Esophagus (tissue), 2 donors: ENCODE results near the gene MC5R. TPM values are rescaled to one million over a fixed set of nuclear protein-coding genes. Genes with fewer than 3 reads are reported as not detected.
"Not testable (repeated sequence)": the region's sequence is repeated elsewhere in the genome, so short reads cannot be mapped to it uniquely, and the experiment has no call there.

ENCODE experiments used
- H3K27ac ChIP-seq, 2 donors: one replicate each; pipeline ENCODE4 v1.5.1; 2013; ENCODE audit warnings: low read depth in 2 of 2, mild to moderate bottlenecking in 2 of 2, inconsistent platforms in 1 of 2, low read length in 1 of 2, moderate library complexity in 1 of 2
- H3K27me3 ChIP-seq, 2 donors: one replicate each; pipeline ENCODE4 v1.6.1; 2013; ENCODE audit warnings: low read length in 2 of 2, control low read depth in 1 of 2, mild to moderate bottlenecking in 1 of 2; ENCODE audit not compliant: insufficient read depth in 2 of 2, control insufficient read depth in 1 of 2
- H3K36me3 ChIP-seq, 2 donors: one replicate each; pipeline ENCODE4 v1.6.1; 2013; ENCODE audit warnings: low read length in 1 of 2; ENCODE audit not compliant: control insufficient read depth in 2 of 2, insufficient read depth in 2 of 2
- H3K4me1 ChIP-seq, 2 donors: one replicate each; pipeline ENCODE4 v1.6.1; 2013; ENCODE audit warnings: low read length in 1 of 2; ENCODE audit not compliant: control insufficient read depth in 2 of 2, insufficient read depth in 2 of 2
- H3K4me3 ChIP-seq, 2 donors: one replicate each; pipeline ENCODE4 v1.5.1; 2013; ENCODE audit warnings: low read length in 2 of 2, mild to moderate bottlenecking in 2 of 2, low read depth in 1 of 2, moderate library complexity in 1 of 2
- H3K9me3 ChIP-seq, 2 donors: one replicate each; pipeline ENCODE4 v1.6.1; 2013; ENCODE audit warnings: mild to moderate bottlenecking in 2 of 2, low read depth in 1 of 2, low read length in 1 of 2, moderate library complexity in 1 of 2; ENCODE audit not compliant: control insufficient read depth in 2 of 2, insufficient read depth in 1 of 2
- WGBS, 2 donors: extraction: QIAGEN DNeasy Blood & Tissue Kit; methylation state at CpG; one replicate each; pipeline ENCODE4 v1.1.7; 2013; 5-methylcytosine and 5-hydroxymethylcytosine counted together
- polyA plus RNA-seq, 2 donors: library from polyadenylated mRNA; stranded (reverse); fragments of 200-250 nt; gene quantifications; one replicate each; pipeline ENCODE4 v1.2.3, GENCODE V29; 2013
- donor health status: healthy with polysubstance abuse.
- donor health status: Bipolar disorder and iron deficiency.

Gene MC5R
- polyA plus RNA-seq, 2 donors, result 0.12 to 0.20 TPM

GRCh38 chr18:13834496-13835015 lies 10.6 kb downstream of the MC5R start:
- Histone ChIP-seq H3K4me1 (no peaks in the 10 kb centered on the region), H3K4me3 (no peak overlapping the region), H3K36me3 (no peaks in the 10 kb centered on the region), H3K27ac (no peak overlapping the region), H3K9me3 (no peaks in the 10 kb centered on the region), H3K27me3 (no peaks in the 10 kb centered on the region)
- 49 to 54% methylated on average over 8 of the region's 8 CpGs for WGBS, 2 donors

- Histone ChIP-seq H3K9me3 (no peaks in the 10 kb centered on the region), H3K4me3 (no peak overlapping the region), H3K27me3 (no peaks in the 10 kb centered on the region), H3K27ac (no peak overlapping the region), H3K36me3 (no peaks in the 10 kb centered on the region), H3K4me1 (no peaks in the 10 kb centered on the region)
- WGBS, 2 donors, result 69 to 72% methylated on average over 6 of the region's 6 CpGs
These were observed 11.3 kb downstream of the MC5R start for GRCh38 chr18:13835202-13835601.

GRCh38 chr18:13836559-13836958 lies 12.6 kb downstream of the MC5R start:
- H3K27ac ChIP-seq, result no peak overlapping the region
- H3K27me3 ChIP-seq, result no peaks in the 10 kb centered on the region
- no peaks in the 10 kb centered on the region for H3K4me1 ChIP-seq
- no peaks in the 10 kb centered on the region for H3K9me3 ChIP-seq
- no peaks in the 10 kb centered on the region for H3K36me3 ChIP-seq
- 94 to 95% methylated on average over 21 to 22 of the region's 22 CpGs for WGBS, 2 donors
- no peak overlapping the region for H3K4me3 ChIP-seq

- Histone ChIP-seq H3K36me3 (no peaks in the 10 kb centered on the region), H3K27me3 (no peaks in the 10 kb centered on the region), H3K4me3 (no peak overlapping the region), H3K9me3 (peaks cover 5 to 16% of the 10 kb centered on the region in 2 donors), H3K27ac (no peak overlapping the region), H3K4me1 (no peaks in the 10 kb centered on the region)
- WGBS, 2 donors, result 84 to 92% methylated on average over 4 of the region's 4 CpGs
These were observed 25.8 kb downstream of the MC5R start for GRCh38 chr18:13849791-13850190.

GRCh38 chr18:13862898-13863297 lies 38.9 kb downstream of the MC5R start:
- H3K4me3 ChIP-seq, H3K9me3 ChIP-seq, H3K4me1 ChIP-seq, H3K27ac ChIP-seq, H3K36me3 ChIP-seq, H3K27me3 ChIP-seq: not testable (repeated sequence)
- 32 to 35% methylated on average over 7 of the region's 7 CpGs for WGBS, 2 donors

GRCh38 chr18:13868501-13869271 lies 44.7 kb downstream of the MC5R start:
- no peak overlapping the region for H3K27ac ChIP-seq
- WGBS, 2 donors, result 6 to 7% methylated on average over 51 of the region's 51 CpGs
- peaks cover 0 to 3% of the 10 kb centered on the region in 2 donors for H3K9me3 ChIP-seq
- H3K4me3 ChIP-seq, result no peak overlapping the region
- H3K4me1 ChIP-seq, result no peaks in the 10 kb centered on the region
- no peaks in the 10 kb centered on the region for H3K36me3 ChIP-seq
- H3K27me3 ChIP-seq, result no peaks in the 10 kb centered on the region

GRCh38 chr18:13871701-13872100 lies 47.8 kb downstream of the MC5R start:
- Histone ChIP-seq H3K9me3 (peaks cover 0 to 3% of the 10 kb centered on the region in 2 donors), H3K27me3 (no peaks in the 10 kb centered on the region), H3K4me1 (no peaks in the 10 kb centered on the region), H3K36me3 (no peaks in the 10 kb centered on the region), H3K4me3 (no peak overlapping the region), H3K27ac (no peak overlapping the region)
- WGBS, 2 donors, result 46 to 54% methylated on average over 12 to 13 of the region's 13 CpGs

GRCh38 chr18:13872373-13872772 lies 48.4 kb downstream of the MC5R start:
- Histone ChIP-seq H3K36me3 (no peaks in the 10 kb centered on the region), H3K9me3 (peaks cover 0 to 3% of the 10 kb centered on the region in 2 donors), H3K4me1 (no peaks in the 10 kb centered on the region), H3K4me3 (no peak overlapping the region), H3K27me3 (no peaks in the 10 kb centered on the region), H3K27ac (no peak overlapping the region)
- 83 to 87% methylated on average over 14 of the region's 14 CpGs for WGBS, 2 donors

- Histone ChIP-seq H3K4me3 (no peak overlapping the region), H3K9me3 (peaks cover 0 to 3% of the 10 kb centered on the region in 2 donors), H3K27ac (no peak overlapping the region), H3K36me3 (no peaks in the 10 kb centered on the region), H3K27me3 (no peaks in the 10 kb centered on the region), H3K4me1 (no peaks in the 10 kb centered on the region)
- WGBS, 2 donors, result 61 to 62% methylated on average over 5 of the region's 5 CpGs
These were observed 49.0 kb downstream of the MC5R start for GRCh38 chr18:13872932-13873331.

- WGBS, 2 donors, result 74 to 76% methylated on average over 4 of the region's 4 CpGs
- no peaks in the 10 kb centered on the region for H3K36me3 ChIP-seq
- no peak overlapping the region for H3K27ac ChIP-seq
These were observed 50.6 kb downstream of the MC5R start for GRCh38 chr18:13874558-13874957.

More at GRCh38 chr18:13874558-13874957, 50.6 kb downstream of the MC5R start:
- Histone ChIP-seq H3K9me3 (peaks cover 0 to 3% of the 10 kb centered on the region in 2 donors), H3K27me3 (no peaks in the 10 kb centered on the region), H3K4me1 (no peaks in the 10 kb centered on the region), H3K4me3 (no peak overlapping the region)
